ENCODE measurements around the gene MYO1B.

DNA sequence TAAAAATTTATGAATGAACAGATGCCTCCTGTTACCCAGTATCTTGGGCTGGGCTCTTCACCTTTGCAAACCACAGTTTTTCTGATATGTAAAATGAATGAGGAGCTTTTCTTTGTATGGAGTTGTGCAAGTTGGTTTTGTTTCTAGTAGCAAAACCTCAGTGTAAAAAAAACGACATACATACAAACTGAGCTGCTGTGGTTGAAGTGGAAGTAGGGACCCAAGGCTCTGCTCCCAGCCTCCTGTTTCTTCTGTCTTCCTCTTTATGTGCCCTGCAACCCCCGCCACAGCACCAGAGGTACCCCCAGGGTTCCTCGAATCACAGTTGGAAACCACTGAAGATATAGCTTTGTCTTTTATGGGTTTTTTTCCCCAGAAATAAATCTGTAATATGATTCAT, 118.1 kb downstream of the MYO1B start:
- TF ChIP-seq NANOG (IDR thresholded peaks at IDR 0.05; ENCODE audit: borderline replicate concordance) (no peak), CREB1 (CRISPR knock-in tag; IDR thresholded peaks at IDR 0.05; ENCODE audit: low read depth) (no peak), POLR2AphosphoS5 (IDR thresholded peaks at IDR 0.05; ENCODE audit: low read depth) (no peak), EZH2 (IDR thresholded peaks at IDR 0.05; ENCODE audit: low read depth, unreplicated experiment) (no peak), JUNB (IDR thresholded peaks at IDR 0.05; ENCODE audit: unreplicated experiment) (no peak), EZH2phosphoT487 (IDR thresholded peaks at IDR 0.05; ENCODE audit: unreplicated experiment) (no peak)
- TF ChIP-seq, protein P1, sequence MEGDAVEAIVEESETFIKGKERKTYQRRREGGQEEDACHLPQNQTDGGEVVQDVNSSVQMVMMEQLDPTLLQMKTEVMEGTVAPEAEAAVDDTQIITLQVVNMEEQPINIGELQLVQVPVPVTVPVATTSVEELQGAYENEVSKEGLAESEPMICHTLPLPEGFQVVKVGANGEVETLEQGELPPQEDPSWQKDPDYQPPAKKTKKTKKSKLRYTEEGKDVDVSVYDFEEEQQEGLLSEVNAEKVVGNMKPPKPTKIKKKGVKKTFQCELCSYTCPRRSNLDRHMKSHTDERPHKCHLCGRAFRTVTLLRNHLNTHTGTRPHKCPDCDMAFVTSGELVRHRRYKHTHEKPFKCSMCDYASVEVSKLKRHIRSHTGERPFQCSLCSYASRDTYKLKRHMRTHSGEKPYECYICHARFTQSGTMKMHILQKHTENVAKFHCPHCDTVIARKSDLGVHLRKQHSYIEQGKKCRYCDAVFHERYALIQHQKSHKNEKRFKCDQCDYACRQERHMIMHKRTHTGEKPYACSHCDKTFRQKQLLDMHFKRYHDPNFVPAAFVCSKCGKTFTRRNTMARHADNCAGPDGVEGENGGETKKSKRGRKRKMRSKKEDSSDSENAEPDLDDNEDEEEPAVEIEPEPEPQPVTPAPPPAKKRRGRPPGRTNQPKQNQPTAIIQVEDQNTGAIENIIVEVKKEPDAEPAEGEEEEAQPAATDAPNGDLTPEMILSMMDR (conservative IDR thresholded peaks at IDR 0.05; ENCODE audit: low read depth in 2 of 2) = no peak
- TF ChIP-seq, protein P2, sequence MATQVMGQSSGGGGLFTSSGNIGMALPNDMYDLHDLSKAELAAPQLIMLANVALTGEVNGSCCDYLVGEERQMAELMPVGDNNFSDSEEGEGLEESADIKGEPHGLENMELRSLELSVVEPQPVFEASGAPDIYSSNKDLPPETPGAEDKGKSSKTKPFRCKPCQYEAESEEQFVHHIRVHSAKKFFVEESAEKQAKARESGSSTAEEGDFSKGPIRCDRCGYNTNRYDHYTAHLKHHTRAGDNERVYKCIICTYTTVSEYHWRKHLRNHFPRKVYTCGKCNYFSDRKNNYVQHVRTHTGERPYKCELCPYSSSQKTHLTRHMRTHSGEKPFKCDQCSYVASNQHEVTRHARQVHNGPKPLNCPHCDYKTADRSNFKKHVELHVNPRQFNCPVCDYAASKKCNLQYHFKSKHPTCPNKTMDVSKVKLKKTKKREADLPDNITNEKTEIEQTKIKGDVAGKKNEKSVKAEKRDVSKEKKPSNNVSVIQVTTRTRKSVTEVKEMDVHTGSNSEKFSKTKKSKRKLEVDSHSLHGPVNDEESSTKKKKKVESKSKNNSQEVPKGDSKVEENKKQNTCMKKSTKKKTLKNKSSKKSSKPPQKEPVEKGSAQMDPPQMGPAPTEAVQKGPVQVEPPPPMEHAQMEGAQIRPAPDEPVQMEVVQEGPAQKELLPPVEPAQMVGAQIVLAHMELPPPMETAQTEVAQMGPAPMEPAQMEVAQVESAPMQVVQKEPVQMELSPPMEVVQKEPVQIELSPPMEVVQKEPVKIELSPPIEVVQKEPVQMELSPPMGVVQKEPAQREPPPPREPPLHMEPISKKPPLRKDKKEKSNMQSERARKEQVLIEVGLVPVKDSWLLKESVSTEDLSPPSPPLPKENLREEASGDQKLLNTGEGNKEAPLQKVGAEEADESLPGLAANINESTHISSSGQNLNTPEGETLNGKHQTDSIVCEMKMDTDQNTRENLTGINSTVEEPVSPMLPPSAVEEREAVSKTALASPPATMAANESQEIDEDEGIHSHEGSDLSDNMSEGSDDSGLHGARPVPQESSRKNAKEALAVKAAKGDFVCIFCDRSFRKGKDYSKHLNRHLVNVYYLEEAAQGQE (IDR thresholded peaks at IDR 0.05; ENCODE audit: unreplicated experiment) = no peak
